ENCODE results near the gene PSORS1C1.
"Not testable (repeated sequence)": the region's sequence is repeated elsewhere in the genome, so short reads cannot be mapped to it uniquely, and the experiment has no call there.

PSORS1C1 gene

GRCh38 chr6:31114541-31114878 lies at the start of gene PSORS1C1:
TSS of gene PSORS1C1 (plus strand) at chr6:31114800. CDS start at chr6:31129633, 14,833 bp downstream.
- DNase-seq = no peak

- no peak for DNase-seq
These were observed 49.0 kb upstream of the PSORS1C1 start for GRCh38 chr6:31065556-31065955.

GRCh38 chr6:31067028-31067427 lies 47.6 kb upstream of the PSORS1C1 start:
- not testable (repeated sequence) for DNase-seq

GRCh38 chr6:31067891-31068668 lies 46.5 kb upstream of the PSORS1C1 start:
- not testable (repeated sequence) for DNase-seq

- DNase-seq = peak; percentile 59 to 73
These were observed 45.8 kb upstream of the PSORS1C1 start for GRCh38 chr6:31068669-31069340.

- DNase-seq = no peak
These were observed 43.8 kb upstream of the PSORS1C1 start for GRCh38 chr6:31070711-31071197.

GRCh38 chr6:31074401-31074800 lies 40.2 kb upstream of the PSORS1C1 start:
- no peak for DNase-seq

- no peak for DNase-seq
These were observed 39.1 kb upstream of the PSORS1C1 start for GRCh38 chr6:31075528-31075927.

GRCh38 chr6:31076611-31077010 lies 38.0 kb upstream of the PSORS1C1 start:
- no peak for DNase-seq

- peak; percentile 61 to 77 for DNase-seq
These were observed 34.8 kb upstream of the PSORS1C1 start for GRCh38 chr6:31079656-31080261.

- DNase-seq = no peak
These were observed 32.7 kb upstream of the PSORS1C1 start for GRCh38 chr6:31081872-31082271.

GRCh38 chr6:31083742-31084354 lies 30.8 kb upstream of the PSORS1C1 start:
- peak; percentile 12 to 53 for DNase-seq

- DNase-seq = no peak
These were observed 27.7 kb upstream of the PSORS1C1 start for GRCh38 chr6:31086788-31087440.

GRCh38 chr6:31087494-31088089 lies 27.0 kb upstream of the PSORS1C1 start:
- peak; percentile 80 to 86 for DNase-seq

GRCh38 chr6:31090275-31090972 lies 24.2 kb upstream of the PSORS1C1 start:
- no peak for DNase-seq

GRCh38 chr6:31090973-31091364 lies 23.6 kb upstream of the PSORS1C1 start:
- no peak for DNase-seq

GRCh38 chr6:31091680-31092079 lies 22.9 kb upstream of the PSORS1C1 start:
- no peak for DNase-seq

GRCh38 chr6:31092238-31092637 lies 22.4 kb upstream of the PSORS1C1 start:
- no peak for DNase-seq

GRCh38 chr6:31092769-31093505 lies 21.7 kb upstream of the PSORS1C1 start:
- no peak for DNase-seq

GRCh38 chr6:31094389-31094881 lies 20.2 kb upstream of the PSORS1C1 start:
- peak in 1 of 2 donors; percentile 50 for DNase-seq

- DNase-seq = no peak
These were observed 18.4 kb upstream of the PSORS1C1 start for GRCh38 chr6:31096215-31096614.
